ENCODE data around the gene JPH2. TPM values are rescaled to one million over a fixed set of nuclear protein-coding genes. Genes with fewer than 3 reads are reported as not detected.

JPH2 gene
- total and polyA plus RNA-seq, 4 donors = 0.09 to 1.3 (median 0.17) TPM; not detected in 1

GRCh38 chr20:44092551-44093248 is 94.3 kb downstream of the JPH2 start:
- H3K27ac ChIP-seq (ENCODE audit: low read depth in 1 of 2, low read length in 2 of 2) = no peak overlapping the region
- no peak overlapping the region for H3K9ac ChIP-seq (ENCODE audit: low read depth in 1 of 2, low read length in 2 of 2)
- TF ChIP-seq JUND (IDR thresholded peaks at IDR 0.05) = no peak
- TF ChIP-seq RAD21 (IDR thresholded peaks at IDR 0.05) = peak; percentile 50 to 63
- TF ChIP-seq REST (IDR thresholded peaks at IDR 0.05) = no peak
- TF ChIP-seq MAX (IDR thresholded peaks at IDR 0.05) = no peak
- TF ChIP-seq ZBTB33 (IDR thresholded peaks at IDR 0.05) = no peak
- TF ChIP-seq FOXA2 (IDR thresholded peaks at IDR 0.05) = no peak
- TF ChIP-seq CTCF (IDR thresholded peaks at IDR 0.05; ENCODE audit: low read depth, low read length, missing input control) = peak; percentile 41
- no peak for TF ChIP-seq HNF4A (conservative IDR thresholded peaks at IDR 0.05)
- TF ChIP-seq RXRA (IDR thresholded peaks at IDR 0.05) = no peak
- no peak for TF ChIP-seq EGR1 (IDR thresholded peaks at IDR 0.05; ENCODE audit: low read depth in 2 of 2)
- TF ChIP-seq YY1 (IDR thresholded peaks at IDR 0.05) = no peak
- no peaks in the 10 kb centered on the region for H3K27me3 ChIP-seq (ENCODE audit: control insufficient read depth in 4 of 4, insufficient read depth in 4 of 4, low read length in 3 of 4)
- no peaks in the 10 kb centered on the region for H3K36me3 ChIP-seq (ENCODE audit: control insufficient read depth in 4 of 4, insufficient read depth in 3 of 4, low read depth in 1 of 4, low read length in 3 of 4)
- no peak overlapping the region for H3K4me3 ChIP-seq (ENCODE audit: low read depth in 1 of 3, low read length in 3 of 3)
- no peaks in the 10 kb centered on the region for H3K9me3 ChIP-seq (ENCODE audit: control insufficient read depth in 4 of 4, low read length in 3 of 4)
- no peak for DNase-seq (ENCODE audit: low spot score)
- 57% methylated on average over 9 of the region's 9 CpGs for WGBS
- H3K4me1 ChIP-seq (ENCODE audit: control insufficient read depth in 4 of 4, insufficient read depth in 4 of 4, low read length in 3 of 4) = no peaks in the 10 kb centered on the region

- Histone ChIP-seq H3K36me3 (ENCODE audit: control insufficient read depth in 4 of 4, insufficient read depth in 3 of 4, low read depth in 1 of 4, low read length in 3 of 4) (no peaks in the 10 kb centered on the region), H3K27ac (ENCODE audit: low read depth in 1 of 2, low read length in 2 of 2) (no peak overlapping the region), H3K4me3 (ENCODE audit: low read depth in 1 of 3, low read length in 3 of 3) (no peak overlapping the region), H3K9me3 (ENCODE audit: control insufficient read depth in 4 of 4, low read length in 3 of 4) (no peaks in the 10 kb centered on the region), H3K9ac (ENCODE audit: low read depth in 1 of 2, low read length in 2 of 2) (no peak overlapping the region), H3K4me1 (ENCODE audit: control insufficient read depth in 4 of 4, insufficient read depth in 4 of 4, low read length in 3 of 4) (no peaks in the 10 kb centered on the region), H3K27me3 (ENCODE audit: control insufficient read depth in 4 of 4, insufficient read depth in 4 of 4, low read length in 3 of 4) (no peaks in the 10 kb centered on the region)
- no peak for DNase-seq (ENCODE audit: low spot score)
- 83% methylated on average over 4 of the region's 4 CpGs for WGBS
- no peak for TF ChIP-seq FOXA2 (IDR thresholded peaks at IDR 0.05)
- TF ChIP-seq CTCF (IDR thresholded peaks at IDR 0.05; ENCODE audit: low read depth, low read length, missing input control) = no peak
- TF ChIP-seq JUND (IDR thresholded peaks at IDR 0.05) = no peak
- TF ChIP-seq ZBTB33 (IDR thresholded peaks at IDR 0.05) = no peak
- no peak for TF ChIP-seq REST (IDR thresholded peaks at IDR 0.05)
- TF ChIP-seq FOXA1 (IDR thresholded peaks at IDR 0.05) = no peak
- TF ChIP-seq NR2F2 (IDR thresholded peaks at IDR 0.05) = no peak
- no peak for TF ChIP-seq ATF3 (IDR thresholded peaks at IDR 0.05)
Observed at GRCh38 chr20:44091026-44091425, 96.0 kb downstream of the JPH2 start.
